ENCODE results near the gene RFX1.
"Not testable (repeated sequence)": the region's sequence is repeated elsewhere in the genome, so short reads cannot be mapped to it uniquely, and the experiment has no call there.

The RFX1 gene

DNA sequence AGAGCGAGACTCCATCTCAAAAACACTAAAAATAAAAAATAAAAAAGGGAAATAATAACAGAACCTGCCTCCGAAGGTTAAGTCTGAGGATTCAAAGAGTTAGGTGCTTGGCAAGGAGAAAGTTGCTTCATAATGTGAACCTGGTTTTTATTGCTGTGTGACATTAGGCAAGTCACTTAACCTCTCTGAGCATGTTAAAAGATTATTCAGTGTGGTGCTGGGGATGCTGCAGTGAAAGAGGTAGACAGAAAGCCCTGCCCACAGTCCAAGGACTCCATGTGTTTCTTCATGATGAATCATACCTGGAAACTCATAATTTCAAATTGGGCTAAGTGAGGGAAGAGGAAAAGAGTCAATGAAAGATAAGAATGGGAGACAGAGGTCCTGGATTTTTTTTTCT, 27.8 kb upstream of the RFX1 start:
- TF ChIP-seq ZFX (IDR thresholded peaks at IDR 0.05), result no peak
- TF ChIP-seq, protein P1, sequence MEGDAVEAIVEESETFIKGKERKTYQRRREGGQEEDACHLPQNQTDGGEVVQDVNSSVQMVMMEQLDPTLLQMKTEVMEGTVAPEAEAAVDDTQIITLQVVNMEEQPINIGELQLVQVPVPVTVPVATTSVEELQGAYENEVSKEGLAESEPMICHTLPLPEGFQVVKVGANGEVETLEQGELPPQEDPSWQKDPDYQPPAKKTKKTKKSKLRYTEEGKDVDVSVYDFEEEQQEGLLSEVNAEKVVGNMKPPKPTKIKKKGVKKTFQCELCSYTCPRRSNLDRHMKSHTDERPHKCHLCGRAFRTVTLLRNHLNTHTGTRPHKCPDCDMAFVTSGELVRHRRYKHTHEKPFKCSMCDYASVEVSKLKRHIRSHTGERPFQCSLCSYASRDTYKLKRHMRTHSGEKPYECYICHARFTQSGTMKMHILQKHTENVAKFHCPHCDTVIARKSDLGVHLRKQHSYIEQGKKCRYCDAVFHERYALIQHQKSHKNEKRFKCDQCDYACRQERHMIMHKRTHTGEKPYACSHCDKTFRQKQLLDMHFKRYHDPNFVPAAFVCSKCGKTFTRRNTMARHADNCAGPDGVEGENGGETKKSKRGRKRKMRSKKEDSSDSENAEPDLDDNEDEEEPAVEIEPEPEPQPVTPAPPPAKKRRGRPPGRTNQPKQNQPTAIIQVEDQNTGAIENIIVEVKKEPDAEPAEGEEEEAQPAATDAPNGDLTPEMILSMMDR (conservative IDR thresholded peaks at IDR 0.05), result no peak
- no peak overlapping the region for H3K27ac ChIP-seq

DNA sequence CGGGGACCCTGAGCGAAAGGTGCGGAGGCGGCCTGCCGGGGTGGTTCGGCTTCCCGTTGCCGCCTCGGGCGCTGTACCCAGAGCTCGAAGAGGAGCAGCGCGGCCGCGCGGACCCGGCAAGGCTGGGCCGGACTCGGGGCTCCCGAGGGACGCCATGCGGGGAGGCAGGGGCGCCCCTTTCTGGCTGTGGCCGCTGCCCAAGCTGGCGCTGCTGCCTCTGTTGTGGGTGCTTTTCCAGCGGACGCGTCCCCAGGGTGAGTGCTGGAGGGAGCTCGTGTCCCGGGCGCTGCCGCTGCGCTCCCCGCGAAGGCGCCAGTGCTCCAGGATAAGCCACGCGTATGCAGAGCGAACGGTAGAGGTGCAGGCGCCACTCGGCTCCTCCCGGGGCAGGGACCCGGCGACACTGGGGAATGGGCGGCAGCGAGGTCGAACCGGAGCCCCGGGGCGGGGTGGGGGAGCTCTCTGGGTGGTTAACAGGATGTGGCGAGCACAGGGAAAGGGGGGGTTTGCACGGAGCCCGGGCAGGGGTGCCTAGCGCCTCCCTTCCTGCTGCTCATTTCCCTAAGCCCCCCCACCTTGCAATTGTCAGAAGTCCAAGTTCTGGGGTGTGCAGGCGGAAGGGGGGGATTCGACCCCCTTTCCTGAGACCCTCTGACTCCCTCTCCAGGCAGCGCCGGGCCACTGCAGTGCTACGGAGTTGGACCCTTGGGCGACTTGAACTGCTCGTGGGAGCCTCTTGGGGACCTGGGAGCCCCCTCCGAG, 25.8 kb upstream of the RFX1 start, which contains the start of gene IL27RA:
IL27RA (plus strand) TSS at position 44 of the 762 bp plus-strand sequence; CDS start at position 155, 111 bp downstream.
- H3K27ac ChIP-seq, result peak within 1 kb of the TSS; percentile 44
- TF ChIP-seq ZFX (IDR thresholded peaks at IDR 0.05), result no peak
- TF ChIP-seq, protein P1 (conservative IDR thresholded peaks at IDR 0.05), result peak; percentile 53

DNA sequence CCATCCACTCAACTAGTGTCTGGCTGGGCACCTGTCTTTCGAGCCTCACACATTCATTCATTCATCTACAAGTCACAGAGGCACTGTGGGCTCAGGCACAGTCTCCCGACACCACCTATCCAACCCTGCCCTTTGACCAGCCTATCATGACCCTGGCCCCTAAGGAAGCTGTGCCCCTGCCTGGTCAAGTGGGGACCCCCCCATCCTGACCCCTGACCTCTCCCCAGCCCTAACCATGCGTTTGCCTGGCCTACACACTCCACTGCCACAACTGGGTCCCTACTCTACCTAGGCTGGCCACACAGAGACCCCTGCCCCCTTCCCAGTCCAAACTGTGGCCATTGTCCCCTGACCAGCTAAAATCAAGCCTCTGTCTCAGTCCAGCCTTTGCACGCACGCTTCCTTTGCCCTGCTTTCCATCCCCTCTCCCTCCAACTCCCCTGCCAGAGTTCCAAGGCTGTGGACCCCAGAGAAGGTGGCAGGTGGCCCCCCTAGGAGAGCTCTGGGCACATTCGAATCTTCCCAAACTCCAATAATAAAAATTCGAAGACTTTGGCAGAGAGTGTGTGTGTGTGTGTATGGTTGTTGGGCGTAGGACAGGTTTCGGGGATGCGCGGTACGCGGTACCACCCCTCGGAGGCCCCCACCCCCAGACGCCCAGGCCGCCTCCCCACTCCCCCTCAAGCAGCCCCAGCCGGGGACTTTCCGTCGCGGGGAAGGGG, 25.0 kb upstream of the RFX1 start:
- H3K27ac ChIP-seq, result peak overlapping the region; percentile 44
- no peak for TF ChIP-seq ZFX (IDR thresholded peaks at IDR 0.05)
- TF ChIP-seq, protein P1 (conservative IDR thresholded peaks at IDR 0.05), result no peak

DNA sequence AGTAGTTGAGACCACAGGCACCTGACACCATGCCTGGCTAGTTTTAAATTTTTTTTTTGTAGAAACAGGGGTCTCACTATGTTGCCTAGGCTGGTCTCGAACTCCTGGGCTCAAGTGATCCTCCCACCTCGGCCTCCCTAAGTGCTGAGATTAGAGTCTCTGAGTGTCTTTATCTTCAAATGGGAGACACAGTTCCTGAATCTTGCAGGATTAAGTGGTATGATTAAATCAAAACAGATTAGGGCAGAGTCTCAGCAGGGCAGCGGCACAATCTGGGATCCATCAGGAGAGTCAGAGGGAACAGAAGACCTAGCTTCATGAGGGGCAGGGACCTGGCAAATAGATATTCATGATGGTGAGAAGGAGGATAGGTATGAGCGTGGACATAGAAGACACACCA, 22.8 kb upstream of the RFX1 start:
- TF ChIP-seq ZFX (IDR thresholded peaks at IDR 0.05), result no peak
- TF ChIP-seq, protein P1 (conservative IDR thresholded peaks at IDR 0.05), result no peak
- no peak overlapping the region for H3K27ac ChIP-seq

DNA sequence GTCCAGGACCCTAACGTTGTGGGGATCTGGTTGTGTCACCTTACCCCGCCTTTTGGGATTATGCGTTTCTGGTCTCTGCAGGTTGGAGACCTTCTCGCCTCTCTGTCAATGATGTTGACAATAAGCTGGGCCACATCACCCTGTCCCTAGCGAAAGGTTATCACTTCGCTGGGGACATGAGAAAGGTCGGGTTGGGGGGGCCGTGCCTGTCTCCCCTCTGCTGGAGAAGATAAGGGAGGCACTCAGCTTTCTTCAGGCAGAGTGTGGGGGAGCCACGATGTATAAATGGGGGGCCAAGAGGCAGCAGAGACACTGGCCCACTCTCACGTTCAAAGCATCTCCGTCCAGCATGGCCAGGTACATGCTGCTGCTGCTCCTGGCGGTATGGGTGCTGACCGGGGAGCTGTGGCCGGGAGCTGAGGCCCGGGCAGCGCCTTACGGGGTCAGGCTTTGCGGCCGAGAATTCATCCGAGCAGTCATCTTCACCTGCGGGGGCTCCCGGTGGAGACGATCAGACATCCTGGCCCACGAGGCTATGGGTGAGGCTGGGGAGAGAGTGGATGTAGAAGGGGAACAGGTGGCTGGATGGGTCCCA, 21.8 kb upstream of the RFX1 start, which contains the start of gene RLN3:
RLN3 (plus strand) TSS at position 293 of the 595 bp plus-strand sequence; CDS start at position 350, 57 bp downstream.
- H3K27ac ChIP-seq, result no peak within 1 kb of the TSS
- TF ChIP-seq ZFX (IDR thresholded peaks at IDR 0.05), result no peak
- TF ChIP-seq, protein P1 (conservative IDR thresholded peaks at IDR 0.05), result no peak

DNA sequence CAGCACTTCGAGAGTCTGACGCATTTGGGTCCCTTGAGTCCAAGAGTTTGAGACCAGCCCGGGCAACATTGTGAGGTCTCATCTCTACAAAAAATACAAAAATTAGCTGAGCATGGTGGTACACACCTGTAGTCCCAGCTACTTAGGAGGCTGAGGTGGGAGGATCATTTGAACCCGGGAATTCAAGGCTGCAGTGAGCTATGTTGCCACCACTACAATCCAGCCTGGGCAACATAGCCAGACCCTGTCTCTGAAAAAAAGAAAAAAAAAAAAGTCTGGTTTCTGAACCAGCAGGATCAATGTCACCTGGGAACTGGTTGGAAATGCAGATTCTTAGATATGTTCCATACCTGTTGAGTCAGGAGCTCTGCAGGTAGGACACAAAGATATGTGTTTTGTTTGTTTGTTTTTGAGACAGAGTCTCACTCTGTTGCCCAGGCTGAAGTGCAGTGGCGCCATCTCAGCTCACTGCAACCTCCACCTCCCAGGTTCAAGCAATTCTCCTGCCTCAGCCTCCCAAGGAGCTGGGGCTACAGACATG, 20.6 kb upstream of the RFX1 start:
- H3K27ac ChIP-seq, result not testable (repeated sequence)

DNA sequence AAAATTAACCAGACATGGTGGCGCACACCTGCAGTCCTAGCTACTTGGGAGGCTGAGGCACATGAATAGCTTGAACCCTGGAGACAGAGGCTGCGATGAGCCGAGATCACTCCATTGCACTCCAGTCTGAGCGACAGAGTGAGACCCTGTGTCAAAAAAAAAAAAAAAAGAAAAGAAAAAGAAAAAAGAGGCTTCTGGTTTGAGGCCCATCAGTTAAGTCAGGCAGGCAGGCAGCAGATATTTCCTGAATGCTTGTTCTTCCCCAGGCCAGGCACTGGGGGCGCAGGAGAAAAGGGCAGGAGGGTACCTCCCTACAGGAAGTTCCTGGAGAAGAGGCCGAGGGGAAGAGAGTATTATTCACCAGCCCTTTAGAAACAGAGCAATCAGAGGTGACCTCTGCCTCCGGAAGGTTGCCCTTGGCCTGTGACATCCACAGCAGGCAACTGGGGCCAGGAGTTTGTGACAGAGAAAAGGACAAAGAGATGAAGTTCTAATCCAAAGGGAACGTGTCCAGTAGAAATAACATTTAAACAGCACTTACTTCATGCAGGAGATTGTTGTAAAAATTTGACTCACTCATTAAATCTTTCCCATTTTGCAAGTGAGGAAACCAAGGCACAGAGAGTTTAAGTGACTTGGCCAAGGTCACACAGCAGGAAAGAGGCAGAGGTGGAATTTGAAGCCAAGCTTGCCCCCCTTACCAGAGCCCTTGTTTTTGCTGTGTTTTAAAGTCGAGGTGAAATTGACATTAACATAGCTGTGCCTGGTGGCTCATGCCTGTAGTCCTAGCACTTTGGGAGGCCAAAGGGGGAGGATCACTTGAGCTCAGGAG, 17.5 kb upstream of the RFX1 start:
- no peak overlapping the region for H3K27ac ChIP-seq
- TF ChIP-seq ZFX (IDR thresholded peaks at IDR 0.05), result no peak
- TF ChIP-seq, protein P1 (conservative IDR thresholded peaks at IDR 0.05), result no peak; the same call in 1 of the 2 replicates
